Measurements from ENCODE around the gene WWOX.

Gene WWOX

DNA sequence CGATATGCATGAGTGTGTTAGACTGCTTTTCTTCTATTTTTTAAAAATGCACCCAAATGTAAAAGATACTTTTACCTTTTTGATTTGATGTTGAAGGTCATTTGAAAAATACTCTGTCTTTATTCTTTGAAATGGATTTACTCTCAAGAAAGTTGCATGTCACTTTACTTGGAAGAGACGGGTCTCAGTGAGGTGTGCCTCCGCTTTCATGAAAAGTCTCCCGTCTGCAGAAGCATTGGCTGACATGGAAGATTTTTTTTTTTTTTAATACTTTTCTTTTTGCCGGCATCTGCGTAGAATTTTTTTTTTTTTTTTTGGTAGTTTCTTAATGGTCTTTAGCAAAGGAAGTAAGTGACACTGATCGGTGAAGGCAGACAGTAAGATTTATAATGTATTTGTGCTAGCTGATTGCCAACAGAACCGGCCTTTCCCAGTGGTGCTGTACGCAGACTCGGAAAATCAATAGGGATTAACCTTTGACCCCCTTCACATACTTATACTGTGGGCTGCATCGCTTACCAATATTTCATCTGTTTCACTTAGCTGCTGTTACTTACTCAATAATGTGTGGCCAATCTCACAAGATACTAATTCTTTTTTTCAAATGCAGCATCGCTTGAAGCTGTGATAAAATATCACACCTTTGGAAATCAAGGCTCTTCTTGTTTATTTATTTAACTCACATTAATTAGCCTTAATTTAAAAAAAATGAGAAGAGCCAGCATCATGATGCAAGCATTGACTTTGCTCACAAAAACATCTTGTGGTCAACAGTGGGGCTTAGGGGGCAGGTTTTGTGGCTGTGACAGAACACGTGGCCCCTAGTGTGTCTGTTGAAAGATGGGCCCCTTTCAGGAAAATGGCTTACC lies 383.9 kb downstream of the WWOX start:
- no peak for DNase-seq

DNA sequence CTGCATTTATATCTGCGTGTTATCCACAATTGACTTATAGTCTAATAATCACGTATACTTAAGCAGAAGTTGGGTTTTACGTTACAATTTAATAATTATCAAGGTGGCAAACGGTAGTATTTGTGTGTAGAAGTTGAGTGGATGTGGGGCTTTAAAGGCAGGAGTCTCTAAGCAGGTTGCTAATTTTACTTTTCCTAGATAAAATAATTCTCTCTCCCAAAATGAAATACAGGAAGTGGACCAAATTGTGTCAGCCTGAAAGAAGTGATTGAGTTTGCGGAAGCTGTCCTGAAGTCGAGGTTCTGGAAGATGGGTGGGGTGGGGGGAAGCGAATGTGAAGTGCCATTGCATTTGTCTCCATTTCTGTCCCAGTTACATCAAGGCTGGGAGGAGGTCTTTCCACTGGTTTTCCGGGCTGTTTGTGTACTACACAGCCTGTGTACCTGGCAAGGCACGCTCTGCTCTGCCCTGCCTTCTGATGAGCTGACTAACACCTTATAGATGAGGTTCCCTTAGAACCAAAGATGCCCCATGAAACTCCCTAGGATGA lies 385.1 kb downstream of the WWOX start:
- DNase-seq: no peak

DNA sequence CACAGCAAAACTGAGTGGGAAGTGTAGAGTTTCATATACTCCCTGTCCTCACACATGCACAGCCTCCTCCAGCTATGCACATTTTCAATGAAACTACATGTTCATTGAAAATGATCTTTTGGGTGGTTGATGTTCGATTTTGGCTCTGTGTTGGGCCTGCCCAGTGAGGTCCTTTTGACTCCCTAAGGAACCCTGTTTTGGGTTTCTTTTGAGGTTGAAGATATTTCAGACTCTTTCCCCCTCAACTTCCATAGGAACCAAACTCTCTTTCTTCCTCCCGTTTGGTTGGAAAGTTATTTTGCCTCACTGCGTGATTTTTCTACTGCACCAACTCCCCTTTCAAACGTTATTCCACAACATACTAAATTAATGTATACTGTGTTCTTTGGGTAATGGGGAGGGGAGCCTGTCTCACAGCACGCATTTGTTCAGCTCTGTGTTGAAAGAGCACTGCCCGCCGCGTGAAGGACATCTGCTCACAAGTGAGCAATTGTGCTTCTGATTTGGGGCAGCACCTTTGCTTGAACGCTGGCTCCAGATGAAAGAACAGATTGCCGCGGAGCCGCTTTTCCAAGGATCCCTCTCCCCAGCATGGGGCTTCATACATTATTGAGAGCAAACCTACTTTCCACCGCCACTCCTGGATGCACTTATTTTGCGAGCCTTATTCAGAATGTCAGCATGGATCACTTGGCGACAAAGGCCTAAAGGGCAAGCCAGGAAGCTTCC lies 385.9 kb downstream of the WWOX start:
- no peak for DNase-seq

DNA sequence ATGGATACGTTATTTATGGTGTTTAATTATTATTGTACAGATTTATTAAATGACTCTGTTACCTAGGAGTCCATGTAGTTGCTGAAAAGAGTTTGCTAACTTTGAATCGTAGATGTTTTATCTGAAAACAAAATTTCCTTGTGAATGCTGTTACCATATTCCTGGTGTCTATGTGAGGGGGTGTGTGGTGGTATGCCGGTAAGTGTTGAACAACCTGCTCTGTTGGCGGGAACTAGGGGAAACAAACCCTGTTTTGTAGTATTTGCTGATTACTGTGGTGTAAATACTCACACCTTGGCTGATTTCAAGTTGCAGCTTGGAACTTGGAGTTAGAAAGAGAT lies 386.4 kb downstream of the WWOX start:
- DNase-seq: no peak

DNA sequence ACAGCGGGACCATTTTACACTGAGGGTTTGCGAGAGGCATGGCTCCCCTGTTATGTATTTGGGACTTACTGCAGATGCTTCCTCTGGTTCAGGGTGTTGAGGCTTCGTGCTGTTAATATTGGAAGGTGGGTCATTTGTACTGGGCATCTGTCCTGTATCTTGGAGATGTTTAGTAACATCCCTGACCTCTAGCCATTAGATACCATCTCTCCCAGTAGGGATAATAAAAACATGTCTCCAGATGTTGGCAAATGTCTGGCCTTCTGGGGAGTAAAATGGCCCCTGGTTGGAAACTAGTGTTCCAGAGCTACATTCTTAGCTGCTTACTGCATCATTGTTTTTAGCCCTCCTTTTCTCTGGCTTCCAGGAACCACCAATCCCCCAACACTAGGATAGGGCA lies 388.0 kb downstream of the WWOX start:
- no peak for DNase-seq

DNA sequence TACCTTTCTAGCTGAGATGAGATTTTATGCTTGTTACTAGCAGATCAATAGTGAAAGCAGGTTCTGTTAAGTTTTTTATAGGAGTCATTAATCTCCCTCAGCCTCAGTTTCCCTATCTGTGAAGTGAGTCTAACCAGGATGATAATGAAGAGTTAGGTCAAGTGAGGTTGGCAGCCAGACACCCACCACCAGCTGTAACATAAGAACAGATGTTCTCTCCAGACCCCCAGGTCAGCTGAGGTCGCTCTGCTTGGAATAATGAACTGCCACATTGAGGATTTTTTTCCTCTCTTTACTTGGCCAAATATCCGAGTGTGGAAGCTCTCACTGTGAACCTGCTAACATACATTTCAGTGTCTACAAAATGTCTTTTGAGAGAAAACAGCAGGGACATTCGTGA lies 389.6 kb downstream of the WWOX start:
- DNase-seq: no peak

DNA sequence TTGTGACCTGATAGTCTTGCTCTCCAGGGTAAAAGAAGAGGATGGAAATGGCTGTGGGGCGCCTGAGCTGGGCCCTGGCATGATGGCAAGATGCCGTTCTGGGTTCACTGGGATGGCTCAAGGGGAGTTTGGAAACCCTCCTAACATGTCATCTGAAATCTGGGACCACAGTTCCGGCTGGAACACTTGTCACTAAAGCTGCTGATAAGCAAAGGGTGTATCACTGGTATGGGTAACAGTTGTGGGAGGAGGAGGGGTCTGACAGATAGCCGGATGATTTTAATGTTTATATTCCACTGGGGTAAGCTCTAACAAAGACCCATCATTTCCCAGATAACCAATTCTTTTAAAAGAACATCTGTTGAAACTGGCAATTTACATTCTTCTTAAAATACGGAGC lies 390.2 kb downstream of the WWOX start:
- no peak for DNase-seq

DNA sequence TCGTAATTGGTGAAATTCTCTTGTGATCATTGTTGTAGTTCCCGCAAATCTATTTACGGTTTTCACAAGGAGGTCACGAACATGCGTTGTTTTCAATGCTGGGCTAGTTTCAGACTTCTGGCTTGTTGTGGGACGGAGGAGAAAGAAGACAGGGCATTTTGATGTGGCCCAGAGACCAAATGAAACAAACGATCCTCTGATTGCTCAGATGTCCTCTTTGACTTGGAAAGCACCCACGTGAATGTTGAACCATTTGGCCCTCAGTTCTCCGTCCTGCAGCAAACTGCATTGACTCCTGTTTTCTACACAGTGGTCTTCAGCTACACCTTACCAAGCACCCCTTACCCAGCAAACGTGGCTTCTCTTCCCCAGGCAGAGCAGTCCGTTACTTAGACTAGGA lies 391.0 kb downstream of the WWOX start:
- no peak for DNase-seq

DNA sequence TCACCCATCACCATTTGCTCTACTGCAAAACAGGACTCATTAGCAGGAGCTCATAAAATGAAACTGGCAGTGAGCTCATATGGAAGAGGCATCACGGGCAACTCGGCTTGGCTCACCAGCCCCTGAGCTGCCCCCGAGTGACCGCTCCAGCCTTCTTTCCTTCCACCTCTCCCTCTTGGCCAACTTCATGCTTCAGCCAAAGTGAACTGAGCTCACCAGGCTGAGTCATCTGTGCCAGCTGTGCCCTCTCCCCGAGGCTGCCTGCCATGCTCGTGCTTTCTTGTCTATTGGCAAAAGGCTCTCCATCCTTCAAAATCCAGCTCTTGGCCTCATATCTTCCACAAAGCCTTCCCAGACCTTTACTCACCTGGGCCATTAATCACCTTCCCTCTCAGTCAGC lies 391.4 kb downstream of the WWOX start:
- DNase-seq: no peak

DNA sequence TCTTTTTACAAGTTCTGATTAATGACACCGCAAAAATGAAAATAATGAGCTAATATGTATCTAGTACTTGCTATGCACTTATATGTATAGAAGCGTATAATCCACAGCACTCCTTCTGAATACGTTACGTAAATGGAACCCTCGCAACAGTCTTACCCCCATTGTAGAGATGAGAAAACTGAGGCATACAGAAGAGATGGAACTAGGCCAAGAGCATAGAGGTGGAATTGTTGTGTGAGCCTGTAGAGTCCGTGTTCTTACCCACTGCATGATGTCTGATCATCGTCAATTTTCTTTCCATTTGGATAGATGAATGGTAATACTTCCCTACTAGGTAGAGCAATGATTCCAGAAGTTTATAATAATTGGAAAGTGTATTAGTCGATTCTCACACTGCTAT lies 394.1 kb downstream of the WWOX start:
- no peak for DNase-seq

DNA sequence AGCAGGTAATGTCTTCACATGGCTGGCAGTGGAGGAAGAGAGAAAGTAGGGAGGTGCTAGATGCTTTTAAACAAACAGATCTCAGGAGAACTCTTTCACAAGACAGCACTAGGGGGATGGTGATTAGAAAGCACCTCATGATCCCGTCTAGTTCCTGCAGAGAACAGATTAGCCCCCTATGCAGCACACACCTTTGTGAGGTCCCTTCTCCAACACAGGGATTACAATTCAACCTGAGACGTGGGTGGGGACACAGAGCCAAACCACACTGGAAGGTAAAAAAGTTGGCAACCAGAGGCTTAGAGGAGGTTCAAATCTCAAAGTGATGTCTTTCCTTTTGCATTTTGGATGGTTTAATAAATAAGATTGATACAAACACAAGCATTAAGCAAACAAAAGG lies 394.7 kb downstream of the WWOX start:
- no peak for DNase-seq

DNA sequence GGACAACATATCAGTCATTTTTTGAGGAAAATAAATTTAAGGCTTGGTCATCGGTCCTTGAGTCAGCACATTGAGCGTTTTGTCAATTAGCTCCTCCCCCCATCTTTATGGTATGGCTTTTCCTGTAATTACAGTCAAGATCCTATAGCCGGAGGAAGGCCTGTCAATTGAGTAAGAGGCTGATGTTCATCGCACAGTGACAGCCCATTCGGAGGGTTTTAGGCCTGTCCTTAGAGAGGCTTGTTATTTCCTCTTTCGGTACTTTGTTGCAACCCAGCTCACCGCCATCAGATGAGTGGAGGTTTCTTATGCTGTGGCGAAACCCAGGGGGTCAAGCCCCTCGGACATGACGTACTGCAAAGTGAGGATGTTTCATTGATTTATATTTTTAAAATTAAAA lies 395.2 kb downstream of the WWOX start:
- no peak for DNase-seq

DNA sequence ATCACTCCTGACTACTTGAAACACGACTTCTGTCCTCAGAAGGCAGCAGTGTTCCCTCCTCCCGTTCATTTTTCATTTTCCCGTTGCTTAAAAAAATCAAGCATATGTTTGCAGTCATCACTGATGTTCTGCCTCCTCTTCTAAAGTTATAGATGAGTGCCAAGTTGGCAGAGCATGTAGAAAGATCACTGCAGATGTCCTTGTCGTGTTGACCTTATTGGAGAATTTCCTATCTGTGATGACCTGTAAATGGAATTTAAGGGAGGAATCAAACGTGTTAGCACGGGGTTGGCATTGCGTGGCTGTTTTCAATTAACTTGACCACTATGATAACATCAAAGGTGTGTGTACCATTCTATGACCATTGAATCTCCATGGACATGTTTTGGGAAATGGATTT lies 396.7 kb downstream of the WWOX start:
- DNase-seq: no peak

DNA sequence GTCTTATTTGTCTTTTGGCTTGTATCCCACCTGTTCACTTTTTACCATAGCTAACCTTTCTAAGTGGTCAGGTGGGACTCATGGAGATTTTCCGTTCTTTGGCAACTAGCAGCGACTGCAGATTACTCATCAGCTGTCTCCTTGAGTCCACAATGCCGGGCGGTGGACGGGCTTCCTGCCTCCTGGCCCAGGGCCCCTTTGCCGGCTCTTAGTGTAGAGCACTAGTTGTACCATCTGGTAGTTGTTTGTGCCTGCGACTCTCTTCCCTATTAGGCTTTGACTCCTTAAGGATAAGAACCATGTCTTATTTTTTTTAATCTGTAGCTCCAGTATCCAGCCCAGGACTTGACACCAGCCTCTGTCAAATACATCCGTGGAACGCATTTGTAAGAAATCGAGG lies 399.9 kb downstream of the WWOX start:
- no peak for DNase-seq

DNA sequence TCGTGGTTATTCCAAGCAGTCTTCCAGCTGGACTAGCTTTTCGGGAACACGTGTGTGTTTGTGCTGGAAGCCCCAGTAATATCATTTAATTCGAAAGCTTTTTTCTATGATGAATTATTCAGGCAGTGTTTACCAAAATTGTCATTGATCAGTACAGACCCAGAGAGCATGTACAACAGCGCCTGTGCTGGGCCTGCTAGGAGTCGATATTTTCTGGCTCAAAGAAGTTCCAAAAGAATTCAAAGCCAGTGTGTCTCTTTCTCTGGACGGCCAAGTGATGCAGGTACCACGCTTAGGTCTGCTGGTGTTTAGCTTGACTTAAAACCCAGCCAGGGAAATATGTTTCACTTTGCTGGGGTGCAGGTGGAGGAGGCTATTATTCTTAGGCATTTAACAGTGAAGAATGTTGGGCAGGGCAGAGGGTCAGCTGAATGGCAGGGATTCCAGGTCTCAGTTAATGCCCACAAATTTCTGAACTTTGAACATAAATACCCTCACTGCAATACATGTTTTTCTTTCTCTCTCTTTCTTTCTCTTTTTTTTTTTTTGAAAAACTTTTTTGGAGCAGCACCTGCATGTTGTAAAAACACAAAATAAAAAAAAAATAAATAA lies 401.3 kb downstream of the WWOX start:
- DNase-seq: no peak

DNA sequence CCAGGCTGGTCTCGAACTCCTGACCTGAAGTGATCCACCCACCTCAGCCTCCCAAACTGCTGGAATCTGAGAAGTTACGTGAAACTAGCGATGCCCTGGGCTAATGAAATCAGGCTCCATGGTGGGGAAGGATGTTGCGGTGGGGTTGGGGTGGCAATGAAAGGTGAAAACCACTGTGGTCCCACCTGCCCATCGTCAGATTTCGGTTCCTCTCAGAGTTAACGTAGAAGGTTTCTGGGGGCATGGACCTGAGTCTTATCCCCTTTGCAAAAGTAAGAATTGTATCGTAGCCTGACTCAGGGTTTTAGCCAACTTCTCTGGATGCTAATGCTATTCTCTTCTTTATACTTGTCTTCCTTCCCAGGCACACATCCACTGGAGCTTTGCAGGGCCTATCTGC lies 402.3 kb downstream of the WWOX start:
- no peak for DNase-seq

DNA sequence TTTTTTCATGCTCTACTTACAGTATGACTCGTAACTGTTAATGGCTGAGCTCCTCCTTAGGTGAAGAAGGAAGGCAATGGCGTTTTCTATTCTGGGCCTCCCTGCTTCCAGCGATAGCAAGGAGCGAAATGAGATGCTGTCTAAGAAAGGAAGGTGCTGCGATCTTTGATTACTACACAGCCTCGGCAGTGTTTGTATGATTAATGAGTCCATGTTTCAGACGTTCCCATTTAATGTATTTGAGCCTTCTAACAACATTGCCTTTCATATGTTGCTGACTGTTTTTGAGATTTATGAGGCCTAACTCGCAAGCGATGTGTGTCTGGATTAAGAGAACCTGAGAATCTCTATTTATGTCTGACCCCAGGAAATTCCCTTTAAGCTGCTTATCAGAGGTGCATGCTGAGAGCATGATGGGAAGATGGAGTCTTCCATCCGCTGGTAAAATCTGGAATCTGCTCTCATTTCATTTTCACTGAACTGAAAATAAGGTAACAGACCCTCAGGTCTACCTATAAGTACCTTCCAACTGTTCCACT lies 403.4 kb downstream of the WWOX start:
- DNase-seq: no peak

DNA sequence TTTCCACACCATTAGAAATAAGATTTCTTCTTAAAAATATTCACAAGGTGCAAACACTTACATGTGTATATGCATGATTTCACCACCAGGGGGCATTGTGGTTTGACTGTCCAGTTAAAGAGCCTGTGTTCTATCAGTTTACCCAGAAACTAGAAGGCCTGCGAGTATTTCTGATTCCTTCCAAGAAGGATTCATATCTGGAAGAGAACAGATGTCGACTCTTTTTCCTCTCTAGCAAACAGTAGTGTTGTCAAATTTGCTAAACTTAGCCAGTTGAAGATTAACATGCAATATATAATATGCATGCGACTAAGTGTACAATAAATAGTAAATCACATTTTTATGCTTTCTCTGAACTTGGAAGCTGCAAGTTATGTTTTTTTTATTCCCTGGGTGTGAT lies 404.1 kb downstream of the WWOX start:
- no peak for DNase-seq

DNA sequence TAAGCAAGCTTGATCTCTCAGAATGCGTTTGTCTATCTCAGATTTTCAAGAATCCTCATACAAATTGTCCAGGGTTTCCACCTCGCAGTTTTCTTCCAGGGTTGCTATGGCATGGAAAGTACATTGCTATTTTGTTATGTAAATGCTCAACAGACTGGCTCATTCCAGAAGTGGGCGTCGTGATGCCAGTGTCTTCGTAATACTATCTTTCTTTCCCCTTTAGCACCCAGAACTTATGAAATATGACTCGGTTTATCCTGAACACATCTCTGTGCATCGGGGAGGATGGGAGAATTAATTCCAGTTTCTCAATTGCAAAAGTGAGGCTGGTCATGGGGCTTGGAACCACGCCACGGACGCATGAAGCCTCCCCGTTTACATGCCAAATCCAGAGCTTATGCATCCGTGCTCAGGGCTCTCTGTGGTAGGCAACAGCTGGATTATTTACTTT lies 405.0 kb downstream of the WWOX start:
- DNase-seq: no peak

DNA sequence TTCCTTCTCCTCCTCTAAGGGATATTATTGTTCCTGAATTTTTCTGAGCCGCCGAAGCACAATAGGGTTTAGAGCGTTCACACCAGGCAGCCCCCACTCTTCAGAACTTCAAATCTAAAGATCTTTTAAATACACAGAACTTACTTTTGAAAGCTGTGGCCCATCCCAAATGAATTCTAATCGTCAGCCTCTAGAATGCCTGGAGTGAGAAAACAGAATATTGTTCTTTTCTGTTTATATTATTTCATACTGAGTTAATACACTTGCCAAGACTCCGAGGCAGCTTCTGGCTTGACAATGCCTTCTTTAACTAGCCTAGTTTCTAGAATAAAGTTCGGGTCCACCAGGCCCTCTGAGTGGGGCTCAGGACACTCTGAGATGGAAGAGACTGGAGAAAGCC lies 405.6 kb downstream of the WWOX start:
- DNase-seq: no peak

DNA sequence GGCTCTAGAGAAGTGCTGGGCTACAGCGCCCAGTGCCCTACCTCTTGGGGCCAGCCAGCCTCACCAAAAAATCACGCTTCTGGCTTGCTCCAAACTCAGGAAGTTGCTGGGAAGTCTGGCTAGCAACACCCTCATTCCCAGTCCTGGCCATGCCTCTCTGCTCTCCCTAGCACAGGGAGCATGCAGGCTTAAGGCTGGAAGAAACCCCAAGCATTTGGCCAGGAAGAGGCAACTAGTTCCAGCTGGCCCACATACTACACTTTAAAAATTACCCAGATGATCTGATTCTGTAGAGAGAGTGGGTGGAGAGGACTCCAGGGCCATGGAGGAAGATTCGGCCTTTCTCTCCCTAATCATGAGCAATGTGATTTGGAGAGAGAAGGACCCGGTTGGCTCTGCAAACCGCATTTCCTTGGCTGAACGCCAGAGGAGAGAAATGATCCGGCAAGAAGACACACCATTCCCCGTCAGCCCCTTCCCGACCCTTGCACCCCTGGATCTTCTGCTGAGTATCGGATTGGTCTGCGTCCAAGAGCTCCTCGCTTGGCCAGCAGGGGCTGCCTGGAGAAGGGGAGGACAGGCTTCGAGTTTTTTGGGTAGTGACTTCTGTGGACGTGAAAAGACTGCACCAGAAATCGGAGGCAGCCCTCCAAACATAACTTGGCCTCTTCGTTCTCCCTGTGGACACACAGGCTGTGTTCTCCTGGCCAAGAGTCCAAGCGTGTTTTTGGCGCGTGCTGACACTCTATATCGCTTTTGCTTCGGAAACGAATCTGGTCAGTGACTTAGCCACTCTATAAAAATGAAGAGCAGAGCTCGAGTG lies 406.3 kb downstream of the WWOX start:
- no peak for DNase-seq

DNA sequence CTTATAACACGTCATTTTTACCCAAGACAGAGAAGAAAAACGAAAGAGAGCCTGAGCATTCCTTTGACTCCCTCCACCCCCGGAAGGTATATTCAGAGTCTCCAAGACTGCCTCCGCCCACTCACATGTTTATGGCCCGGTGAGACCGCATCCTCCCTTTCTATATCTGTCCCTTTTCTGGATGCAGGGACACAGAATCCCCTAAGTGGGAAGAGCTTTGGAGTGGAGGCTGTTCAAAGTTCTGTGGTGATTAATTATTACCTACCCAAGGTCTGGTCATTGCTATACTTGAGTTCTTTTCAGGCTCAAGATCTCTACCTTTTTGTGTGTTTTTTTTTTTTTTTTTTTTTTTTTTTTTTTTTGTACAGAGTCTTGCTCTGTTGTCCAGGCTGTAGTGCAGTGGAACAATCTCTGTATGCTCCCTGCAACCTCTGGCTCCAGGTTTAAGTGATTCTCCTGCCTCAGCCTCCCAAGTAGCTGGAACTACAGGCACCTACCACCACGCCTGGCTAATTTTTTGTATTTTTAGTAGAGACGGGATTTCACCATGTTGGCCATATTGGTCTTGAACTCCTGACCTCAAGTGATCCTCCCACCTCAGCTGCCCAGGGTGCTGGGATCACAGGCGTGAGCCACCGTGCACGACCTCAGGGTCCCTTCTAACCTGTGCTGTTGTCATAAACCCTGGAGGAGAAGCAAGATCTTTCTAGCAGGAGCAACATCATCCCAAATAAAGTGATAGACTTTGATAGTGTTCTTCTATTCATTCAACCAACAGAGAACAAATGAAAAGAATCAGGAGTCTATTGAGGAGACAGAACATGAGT lies 407.1 kb downstream of the WWOX start:
- no peak for DNase-seq
